HEK293T (cell line): ENCODE measurements around the gene NCF1.
"Not testable (repeated sequence)": the region's sequence is repeated elsewhere in the genome, so short reads cannot be mapped to it uniquely, and the experiment has no call there.

Source experiments
- ARNT ChIP-seq: fragments of 450-650 bp; IDR thresholded peaks from 2 replicates; pipeline ENCODE4 v1.6.1; 2017; ENCODE audit warnings: mild to moderate bottlenecking
- BHLHE40 ChIP-seq: fragments of 450-650 bp; IDR thresholded peaks from 2 replicates; pipeline ENCODE4 v1.6.1; 2016; ENCODE audit warnings: mild to moderate bottlenecking, moderate library complexity, borderline replicate concordance
- CTBP1 ChIP-seq: fragments of 450-650 bp; IDR thresholded peaks from 2 replicates; pipeline ENCODE4 v1.6.1; 2016; ENCODE audit warnings: borderline replicate concordance
- ELF4 ChIP-seq: fragments of 450-650 bp; IDR thresholded peaks from 2 replicates; pipeline ENCODE4 v1.6.1; 2017; ENCODE audit warnings: antibody characterized with exemption
- FOXA1 ChIP-seq: fragments of 450-650 bp; IDR thresholded peaks from 2 replicates; pipeline ENCODE4 v1.6.1; 2016; ENCODE audit warnings: mild to moderate bottlenecking
- FOXM1 ChIP-seq: fragments of 450-650 bp; IDR thresholded peaks from 2 replicates; pipeline ENCODE4 v1.6.1; 2017; ENCODE audit warnings: mild to moderate bottlenecking, borderline replicate concordance
- HDGF ChIP-seq: fragments of 450-650 bp; IDR thresholded peaks from 2 replicates; pipeline ENCODE4 v1.6.1; 2017; ENCODE audit warnings: antibody characterized with exemption, borderline replicate concordance
- L3MBTL2 ChIP-seq: fragments of 450-650 bp; conservative IDR thresholded peaks from 2 replicates; pipeline ENCODE4 v1.6.1; 2016; ENCODE audit warnings: mild to moderate bottlenecking
- LEF1 ChIP-seq: fragments of 450-650 bp; IDR thresholded peaks from 2 replicates; pipeline ENCODE4 v1.6.1; 2017; ENCODE audit warnings: mild to moderate bottlenecking, borderline replicate concordance
- NFRKB ChIP-seq: fragments of 450-650 bp; IDR thresholded peaks from 2 replicates; pipeline ENCODE4 v1.6.1; 2016; ENCODE audit warnings: mild to moderate bottlenecking, moderate library complexity
- SP1 ChIP-seq: fragments of 450-650 bp; IDR thresholded peaks from 2 replicates; pipeline ENCODE4 v1.6.1; 2017
- SUZ12 ChIP-seq: fragments of 450-650 bp; IDR thresholded peaks from 2 replicates; pipeline ENCODE4 v1.6.1; 2016; ENCODE audit warnings: mild to moderate bottlenecking
- TARDBP ChIP-seq: fragments of 450-650 bp; IDR thresholded peaks from 2 replicates; pipeline ENCODE4 v1.6.1; 2016

DNA sequence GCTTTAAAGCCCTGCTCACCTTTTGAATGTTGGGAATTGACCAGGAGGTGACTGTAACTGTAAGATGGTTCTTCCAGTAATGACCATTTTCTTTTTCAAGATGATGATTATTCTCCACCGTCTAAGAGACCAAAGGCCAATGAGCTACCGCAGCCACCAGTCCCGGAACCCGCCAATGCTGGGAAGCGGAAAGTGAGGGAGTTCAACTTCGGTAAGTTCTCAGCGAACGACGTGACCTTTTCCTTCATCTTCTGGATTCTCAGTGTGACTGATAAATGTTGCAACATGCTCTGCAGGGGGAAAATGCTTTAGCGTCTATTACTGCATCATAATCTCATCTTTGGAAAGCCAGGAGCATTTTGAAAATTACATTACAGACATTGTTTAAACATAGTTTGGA, 45.1 kb upstream of the NCF1 start:
- not testable (repeated sequence) for TF ChIP-seq LEF1, BHLHE40, TARDBP, FOXA1, SUZ12, L3MBTL2, SP1, FOXM1, CTBP1, NFRKB, ARNT, ELF4, HDGF
